Karpas-422 (cell line): Measurements from ENCODE around the gene PSME4. TPM values are rescaled to one million over a fixed set of nuclear protein-coding genes. Genes with fewer than 3 reads are reported as not detected.

Experiments used
- DNase-seq: peaks from one replicate; pipeline ENCODE4 v3.0.0-alpha.2; 2015
- H2AFZ ChIP-seq: fragments of 200-600 bp; sonication (generic); 2 replicates; pipeline ENCODE4 v1.6.1; 2014; ENCODE audit warnings: antibody characterized with exemption, low read length, mixed read lengths
- H3K27ac ChIP-seq: fragments of 200-600 bp; sonication (generic); 2 replicates; pipeline ENCODE4 v1.5.1; 2014; ENCODE audit warnings: mild to moderate bottlenecking, low read length, moderate library complexity
- H3K27me3 ChIP-seq: fragments of 200-600 bp; sonication (generic); 2 replicates; pipeline ENCODE4 v1.6.1; 2014; ENCODE audit warnings: low read length, mixed read lengths
- H3K36me3 ChIP-seq: fragments of 200-600 bp; sonication (generic); 2 replicates; pipeline ENCODE4 v1.6.1; 2014; ENCODE audit warnings: low read length, mixed read lengths; ENCODE audit not compliant: insufficient read depth
- H3K4me1 ChIP-seq: fragments of 200-600 bp; sonication (generic); 2 replicates; pipeline ENCODE4 v1.6.1; 2014; ENCODE audit warnings: mild to moderate bottlenecking, low read length, mixed read lengths
- H3K4me2 ChIP-seq: fragments of 200-600 bp; sonication (generic); 2 replicates; pipeline ENCODE4 v1.6.1; 2014; ENCODE audit warnings: low read length, low read depth, mild to moderate bottlenecking; ENCODE audit not compliant: poor library complexity, severe bottlenecking
- H3K4me3 ChIP-seq: fragments of 200-600 bp; sonication (generic); 2 replicates; pipeline ENCODE4 v1.5.1; 2014; ENCODE audit warnings: mild to moderate bottlenecking, antibody characterized with exemption, low read length, mixed read lengths
- H3K79me2 ChIP-seq: fragments of 200-600 bp; sonication (generic); 2 replicates; pipeline ENCODE4 v1.6.1; 2014; ENCODE audit warnings: mild to moderate bottlenecking, low read length, mixed read lengths
- H3K9ac ChIP-seq: fragments of 200-600 bp; sonication (generic); 2 replicates; pipeline ENCODE4 v1.6.0; 2014; ENCODE audit warnings: low read length
- H3K9me2 ChIP-seq: fragments of 200-600 bp; sonication (generic), shearing (Covaris generic); replicated peaks from 2 replicates; pipeline ENCODE4 v1.6.0; 2014; ENCODE audit warnings: mild to moderate bottlenecking, low read length, moderate library complexity; ENCODE audit not compliant: insufficient read depth
- H3K9me3 ChIP-seq: fragments of 300-700, 200-600 bp; sonication (generic); 2 replicates; pipeline ENCODE4 v1.6.1; 2014; ENCODE audit warnings: low read length, mixed read lengths
- H4K20me1 ChIP-seq: fragments of 200-600 bp; sonication (generic); 2 replicates; pipeline ENCODE4 v1.6.1; 2014; ENCODE audit warnings: mild to moderate bottlenecking, antibody characterized with exemption, low read length, low read depth; ENCODE audit not compliant: insufficient read depth
- total RNA-seq: library from RNA; depleted of rRNA; stranded (reverse); fragments of >200 nt; shearing (Covaris generic); gene quantifications from 2 replicates; pipeline ENCODE4 v1.2.3, GENCODE V29; 2014; ENCODE audit warnings: low replicate concordance; rRNA removed

Gene PSME4
- total RNA-seq = 40.2 and 67.5 TPM in 2 replicates

- H3K4me2 ChIP-seq = peak within 1 kb of the TSS; percentile 98
- peaks cover 25% of the 10 kb centered on the region for H4K20me1 ChIP-seq
- H3K79me2 ChIP-seq = peaks cover 56% of the 10 kb centered on the region
- peak within 1 kb of the TSS; percentile 98 for H3K9ac ChIP-seq
- peak within 1 kb of the TSS; percentile 89 for H3K4me3 ChIP-seq
- no peaks in the 10 kb centered on the region for H3K27me3 ChIP-seq
- peak within 1 kb of the TSS; percentile 76; the same call in 1 of the 2 replicates for H2AFZ ChIP-seq
- H3K27ac ChIP-seq = peak within 1 kb of the TSS; percentile 80
- peaks cover 33% of the 10 kb centered on the region for H3K4me1 ChIP-seq
- DNase-seq = peak; percentile 97
- H3K9me2 ChIP-seq = no peaks in the 10 kb centered on the region
- no peaks in the 10 kb centered on the region for H3K9me3 ChIP-seq
- no peaks in the 10 kb centered on the region for H3K36me3 ChIP-seq
Measured at GRCh38 chr2:53970724-53971602, at the start of gene PSME4. PSME4 (minus strand) TSS chr2:53970993; CDS start chr2:53970784, 209 bp downstream.

- Histone ChIP-seq H3K27me3 (no peaks in the 10 kb centered on the region), H3K79me2 (no peaks in the 10 kb centered on the region), H3K36me3 (0 out of 2 replicates have a peak, but pooled peaks cover 6% of the 10 kb centered on the region), H4K20me1 (no peaks in the 10 kb centered on the region), H3K4me1 (no peaks in the 10 kb centered on the region), H2AFZ (no peak overlapping the region), H3K4me2 (no peak overlapping the region), H3K9me3 (peaks cover 8% of the 10 kb centered on the region), H3K9me2 (no peaks in the 10 kb centered on the region), H3K4me3 (no peak overlapping the region), H3K27ac (no peak overlapping the region), H3K9ac (no peak overlapping the region)
- DNase-seq = no peak
Measured at GRCh38 chr2:54015798-54016699, 45.3 kb upstream of the PSME4 start.

GRCh38 chr2:54013996-54014395 lies 43.2 kb upstream of the PSME4 start:
- Histone ChIP-seq H3K79me2 (no peaks in the 10 kb centered on the region), H3K27me3 (no peaks in the 10 kb centered on the region), H3K9me3 (no peaks in the 10 kb centered on the region), H3K4me3 (no peak overlapping the region), H3K36me3 (no peaks in the 10 kb centered on the region), H3K4me1 (no peaks in the 10 kb centered on the region), H3K9me2 (no peaks in the 10 kb centered on the region), H3K27ac (no peak overlapping the region), H4K20me1 (no peaks in the 10 kb centered on the region), H3K4me2 (no peak overlapping the region), H3K9ac (no peak overlapping the region), H2AFZ (no peak overlapping the region)
- DNase-seq = no peak

DNA sequence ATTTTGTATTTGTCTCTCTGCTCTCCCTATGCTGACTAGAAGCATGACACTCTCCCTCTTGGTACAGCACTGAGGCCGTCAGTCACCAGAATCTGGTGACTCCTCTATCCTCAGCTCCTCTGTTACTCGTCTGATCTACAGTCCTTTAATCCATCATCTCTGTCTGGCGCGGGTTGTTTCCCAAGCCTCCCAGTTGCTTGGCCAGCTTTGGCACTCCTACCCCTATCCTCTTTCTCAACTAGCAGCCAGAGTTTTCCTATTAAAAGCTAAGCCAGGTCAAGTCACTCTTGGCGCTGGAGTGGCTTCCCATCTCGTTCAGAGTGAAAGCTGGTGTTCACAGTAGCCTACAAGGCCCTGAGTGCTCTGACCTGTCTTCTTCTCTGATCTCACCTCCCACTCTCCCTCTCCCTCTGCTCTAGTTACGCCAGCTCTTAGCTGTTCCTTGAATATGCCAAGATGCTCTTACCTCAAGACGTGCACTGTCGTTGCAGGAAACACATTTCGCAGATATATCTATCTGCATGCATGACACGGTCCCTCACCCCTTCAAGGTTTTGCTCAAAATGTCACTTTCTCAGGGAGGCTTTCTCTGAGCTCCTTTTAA lies 41.8 kb upstream of the PSME4 start:
- Histone ChIP-seq H4K20me1 (no peaks in the 10 kb centered on the region), H2AFZ (no peak overlapping the region), H3K9me3 (no peaks in the 10 kb centered on the region), H3K4me1 (no peaks in the 10 kb centered on the region), H3K4me2 (no peak overlapping the region), H3K27me3 (no peaks in the 10 kb centered on the region), H3K79me2 (no peaks in the 10 kb centered on the region), H3K9ac (no peak overlapping the region), H3K27ac (no peak overlapping the region), H3K36me3 (no peaks in the 10 kb centered on the region), H3K9me2 (no peaks in the 10 kb centered on the region), H3K4me3 (no peak overlapping the region)
- no peak for DNase-seq

DNA sequence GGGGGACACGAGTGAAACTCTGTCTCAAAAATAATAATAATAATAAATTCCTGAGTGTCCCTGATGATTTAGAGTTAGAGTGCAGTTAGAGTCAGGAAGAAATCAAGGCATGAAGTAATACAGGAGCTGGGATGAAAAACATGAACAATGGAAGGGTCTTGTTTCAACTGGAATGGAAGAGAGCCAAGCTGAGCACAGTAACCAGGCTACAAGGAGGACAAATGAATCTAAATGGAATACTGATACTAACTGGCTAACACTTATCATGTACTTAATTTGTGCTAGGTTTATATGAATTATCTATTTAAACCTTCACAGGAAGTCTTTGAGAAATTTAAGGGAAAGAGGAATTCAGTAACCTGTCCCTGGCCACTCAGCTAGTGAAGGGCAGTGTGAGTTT lies 38.8 kb upstream of the PSME4 start:
- Histone ChIP-seq H3K9me2 (no peaks in the 10 kb centered on the region), H3K79me2 (no peaks in the 10 kb centered on the region), H3K27ac (no peak overlapping the region), H2AFZ (no peak overlapping the region), H4K20me1 (no peaks in the 10 kb centered on the region), H3K9me3 (no peaks in the 10 kb centered on the region), H3K4me1 (no peaks in the 10 kb centered on the region), H3K9ac (no peak overlapping the region), H3K4me2 (no peak overlapping the region), H3K36me3 (no peaks in the 10 kb centered on the region), H3K27me3 (no peaks in the 10 kb centered on the region), H3K4me3 (no peak overlapping the region)
- DNase-seq = no peak

DNA sequence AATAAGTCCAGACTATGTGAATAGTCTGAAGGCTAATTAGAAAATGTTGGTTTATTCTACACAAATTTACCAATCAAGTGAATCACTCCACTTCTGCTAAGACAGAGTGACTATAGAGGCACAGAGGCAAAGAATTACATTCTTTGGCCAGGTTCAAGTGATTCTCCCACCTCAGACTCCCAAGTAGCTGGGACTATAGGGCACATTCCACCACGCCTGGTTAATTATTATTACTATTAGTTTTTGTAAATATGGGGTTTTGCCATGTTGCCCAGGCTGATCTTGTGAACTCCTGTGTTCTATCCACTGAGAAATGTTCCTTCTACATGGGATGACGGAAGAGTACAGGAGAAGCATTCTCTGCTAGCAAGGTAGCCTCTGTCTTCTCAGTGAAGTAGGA lies 37.6 kb upstream of the PSME4 start:
- H3K9me3 ChIP-seq = no peaks in the 10 kb centered on the region
- DNase-seq = no peak
- no peak overlapping the region for H3K4me3 ChIP-seq
- H2AFZ ChIP-seq = no peak overlapping the region
- no peaks in the 10 kb centered on the region for H3K36me3 ChIP-seq
- H3K9me2 ChIP-seq = no peaks in the 10 kb centered on the region
- no peaks in the 10 kb centered on the region for H3K79me2 ChIP-seq
- no peaks in the 10 kb centered on the region for H3K4me1 ChIP-seq
- H3K27me3 ChIP-seq = no peaks in the 10 kb centered on the region
- no peaks in the 10 kb centered on the region for H4K20me1 ChIP-seq
- H3K27ac ChIP-seq = no peak overlapping the region
- no peak overlapping the region for H3K9ac ChIP-seq
- no peak overlapping the region for H3K4me2 ChIP-seq

DNA sequence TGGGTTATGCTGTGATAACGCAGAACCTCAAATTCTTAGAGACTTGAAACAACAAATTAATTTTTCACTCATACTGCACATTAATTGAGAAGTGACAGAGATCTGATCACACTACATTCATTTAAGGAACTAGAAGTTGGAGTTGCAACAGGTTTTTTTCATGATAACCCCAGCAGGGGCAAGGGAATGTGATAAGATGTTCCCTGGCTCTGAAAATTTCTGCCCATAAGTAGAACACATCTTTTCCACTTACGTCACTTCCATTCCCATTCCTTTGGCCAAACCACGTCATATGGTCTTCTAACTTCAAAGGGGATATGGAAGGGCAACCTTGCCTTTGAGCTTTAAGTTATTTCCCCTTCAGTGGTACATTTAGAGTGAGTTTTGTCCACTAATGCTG lies 29.7 kb upstream of the PSME4 start:
- no peak overlapping the region for H3K27ac ChIP-seq
- no peaks in the 10 kb centered on the region for H3K27me3 ChIP-seq
- no peak overlapping the region for H2AFZ ChIP-seq
- H4K20me1 ChIP-seq = no peaks in the 10 kb centered on the region
- H3K9me3 ChIP-seq = no peaks in the 10 kb centered on the region
- H3K4me2 ChIP-seq = no peak overlapping the region
- no peak overlapping the region for H3K4me3 ChIP-seq
- no peak for DNase-seq
- H3K79me2 ChIP-seq = no peaks in the 10 kb centered on the region
- H3K9me2 ChIP-seq = no peaks in the 10 kb centered on the region
- H3K9ac ChIP-seq = no peak overlapping the region
- H3K4me1 ChIP-seq = peaks cover 11% of the 10 kb centered on the region
- H3K36me3 ChIP-seq = no peaks in the 10 kb centered on the region

- no peak overlapping the region for H3K4me2 ChIP-seq
- H3K4me1 ChIP-seq = peaks cover 11% of the 10 kb centered on the region
- H3K9me3 ChIP-seq = no peaks in the 10 kb centered on the region
- no peak for DNase-seq
- no peaks in the 10 kb centered on the region for H3K27me3 ChIP-seq
- no peak overlapping the region for H3K4me3 ChIP-seq
- no peak overlapping the region for H3K27ac ChIP-seq
- H4K20me1 ChIP-seq = no peaks in the 10 kb centered on the region
- H3K9me2 ChIP-seq = no peaks in the 10 kb centered on the region
- no peaks in the 10 kb centered on the region for H3K36me3 ChIP-seq
- H3K9ac ChIP-seq = no peak overlapping the region
- H3K79me2 ChIP-seq = no peaks in the 10 kb centered on the region
- H2AFZ ChIP-seq = no peak overlapping the region
Measured at GRCh38 chr2:54000122-54000521, 29.3 kb upstream of the PSME4 start.
